HepG2 (cell line): ENCODE data around the gene CCNB3. TPM values are rescaled to one million over a fixed set of nuclear protein-coding genes. Genes with fewer than 3 reads are reported as not detected.

ENCODE experiments used
- ATAC-seq: fragments of 200-7000 bp; cut with Tn5 transposase; 3 replicates; pipeline ENCODE4 v1.9.1; 2020; ENCODE audit warnings: mild to moderate bottlenecking, moderate library complexity
- BruUV-seq: library from RNA; stranded (reverse); fragments of 400-500 nt; replicated peaks from 2 replicates; lab custom pipeline; 2021; lab: Mats Ljungman, UMichigan
- CTCF ChIA-PET: fragments of 300-600 bp; formaldehyde crosslinking; extraction: SDS; loops from one replicate; lab custom pipeline; 2021; ENCODE audit warnings: low total read pairs, inconsistent platforms, low intra/inter-chr PET ratio; lab: Yijun Ruan, JAX
- POLR2A ChIA-PET: fragments of 350-600 bp; sonication (Branson Sonifier 250); formaldehyde crosslinking; loops from one replicate; lab custom pipeline; 2020; ENCODE audit warnings: antibody characterized with exemption, inconsistent platforms; lab: Yijun Ruan, JAX
- DNase-seq: peaks from one replicate; pipeline ENCODE4 v3.0.0-alpha.2; 2015; ENCODE audit warnings: low spot score
- FAIRE-seq: peaks from 3 replicates; lab custom pipeline; 2011; peaks lifted over from hg19 to GRCh38; lab: Jason Lieb, UNC
- H2AFZ ChIP-seq: one replicate; pipeline ENCODE4 v1.6.1; 2011; ENCODE audit warnings: low read length, inconsistent platforms
- H3K27ac ChIP-seq: fragments of 300-600 bp; 3 replicates; pipeline ENCODE4 v1.8.0; 2011; ENCODE audit warnings: mixed run types, mild to moderate bottlenecking, mixed read lengths, low read length, inconsistent platforms; ENCODE audit not compliant: insufficient read depth; ENCODE audit errors: extremely low read length
- H3K27me3 ChIP-seq, 2 experiments: fragments of 200-600 bp in 1 of 2; 2 replicates in 1 of 2; 3 replicates in 1 of 2; pipeline versions ENCODE4 v1.6.0 to v1.8.0; 2011; ENCODE audit warnings: low read length in 2 of 2, mild to moderate bottlenecking in 2 of 2, moderate library complexity in 2 of 2, inconsistent platforms in 1 of 2; ENCODE audit not compliant: insufficient read depth in 2 of 2, control insufficient read depth in 1 of 2
- H3K36me3 ChIP-seq, 2 experiments: fragments of 200-600 bp in 1 of 2; replicated peaks in 1 of 2; 2 replicates in 1 of 2; 3 replicates in 1 of 2; pipeline versions ENCODE4 v1.5.1 to v1.8.0; 2011; ENCODE audit warnings: low read length in 2 of 2, inconsistent platforms in 1 of 2; ENCODE audit not compliant: insufficient read depth in 2 of 2, control insufficient read depth in 1 of 2
- H3K4me1 ChIP-seq: 2 replicates; pipeline ENCODE4 v1.5.1; 2012; ENCODE audit warnings: low read length, inconsistent platforms; ENCODE audit not compliant: insufficient read depth
- H3K4me2 ChIP-seq: 2 replicates; pipeline ENCODE4 v1.6.0; 2011; ENCODE audit warnings: low read depth, low read length, inconsistent platforms
- H3K4me3 ChIP-seq, 3 experiments: fragments of 200-600 bp in 1 of 3; sonication (generic), shearing (Covaris generic) in 1 of 3; replicated peaks in 1 of 3; 2 replicates each; pipeline ENCODE4 v1.5.1; 2011 to 2016; ENCODE audit warnings: low read length in 3 of 3, inconsistent platforms in 2 of 3, low read depth in 2 of 3, mild to moderate bottlenecking in 2 of 3, control low read depth in 1 of 3, mixed read lengths in 1 of 3; ENCODE audit not compliant: insufficient read depth in 1 of 3
- H3K79me2 ChIP-seq: one replicate; pipeline ENCODE4 v1.6.1; 2011; ENCODE audit warnings: low read length, inconsistent platforms; ENCODE audit not compliant: insufficient read depth
- H3K9ac ChIP-seq: 2 replicates; pipeline ENCODE4 v1.6.0; 2011; ENCODE audit warnings: mild to moderate bottlenecking, low read depth, low read length, inconsistent platforms; ENCODE audit not compliant: insufficient read depth
- H3K9me3 ChIP-seq: 2 replicates; pipeline ENCODE4 v1.5.1; 2012; ENCODE audit warnings: mild to moderate bottlenecking, low read length
- H4K20me1 ChIP-seq: 2 replicates; pipeline ENCODE4 v1.6.0; 2011; ENCODE audit warnings: inconsistent platforms, mild to moderate bottlenecking, low read length, moderate library complexity; ENCODE audit not compliant: insufficient read depth
- CBX5 ChIP-seq: sonication (generic); formaldehyde crosslinking; IDR thresholded peaks from 2 replicates; pipeline ENCODE4 v1.4.0; 2020; ENCODE audit warnings: missing genetic modification reagents, borderline replicate concordance
- CHCHD3 ChIP-seq: sonication (generic); formaldehyde crosslinking; IDR thresholded peaks from 2 replicates; pipeline ENCODE4 v1.8.0; 2022; ENCODE audit warnings: mild to moderate bottlenecking, missing genetic modification reagents, moderate library complexity
- EHMT2 ChIP-seq: fragments of 200-600 bp; sonication (generic); IDR thresholded peaks from 2 replicates; pipeline ENCODE4 v1.7.0; 2017; ENCODE audit warnings: antibody characterized with exemption, low read depth, low read length, borderline replicate concordance
- MBD4 ChIP-seq: IDR thresholded peaks from 2 replicates; pipeline ENCODE4 v1.6.1; 2012; ENCODE audit warnings: low read length, inconsistent platforms, borderline replicate concordance
- MTF1 ChIP-seq: sonication (generic); formaldehyde crosslinking; IDR thresholded peaks from 2 replicates; pipeline ENCODE4 v1.5.0; 2020; ENCODE audit warnings: missing genetic modification reagents
- REPIN1 ChIP-seq: sonication (generic); formaldehyde crosslinking; IDR thresholded peaks from 2 replicates; pipeline ENCODE4 v1.8.0; 2022; ENCODE audit warnings: missing genetic modification reagents, low read depth, mild to moderate bottlenecking, borderline replicate concordance
- RNF219 ChIP-seq: sonication (generic); formaldehyde crosslinking; IDR thresholded peaks from 2 replicates; pipeline ENCODE4 v1.5.0; 2020; ENCODE audit warnings: mild to moderate bottlenecking, missing genetic modification reagents
- TEF ChIP-seq: sonication (generic); formaldehyde crosslinking; IDR thresholded peaks from 2 replicates; pipeline ENCODE4 v1.5.0; 2020; ENCODE audit warnings: missing genetic modification reagents
- ZNF124 ChIP-seq: sonication (generic); formaldehyde crosslinking; IDR thresholded peaks from 2 replicates; pipeline ENCODE4 v1.4.0; 2020; ENCODE audit warnings: missing genetic modification reagents
- ZNF24 ChIP-seq: fragments of 450-650 bp; IDR thresholded peaks from 2 replicates; pipeline ENCODE4 v1.6.1; 2017; ENCODE audit warnings: antibody characterized with exemption, mild to moderate bottlenecking
- ZNF296 ChIP-seq: sonication (generic); formaldehyde crosslinking; conservative IDR thresholded peaks from 2 replicates; pipeline ENCODE4 v1.5.0; 2020; ENCODE audit warnings: mild to moderate bottlenecking, missing genetic modification reagents
- ZNF343 ChIP-seq: sonication (generic); formaldehyde crosslinking; IDR thresholded peaks from 2 replicates; pipeline ENCODE4 v1.4.0; 2020; ENCODE audit warnings: mild to moderate bottlenecking, missing genetic modification reagents
- ZNF652 ChIP-seq: IDR thresholded peaks from 2 replicates; pipeline ENCODE4 v1.6.1; 2016; ENCODE audit warnings: low read depth, borderline replicate concordance
- ZNF713 ChIP-seq: sonication (generic); formaldehyde crosslinking; IDR thresholded peaks from 2 replicates; pipeline ENCODE4 v1.4.0; 2020; ENCODE audit warnings: mild to moderate bottlenecking, missing genetic modification reagents
- WGBS: methylation state at CpG from one replicate; pipeline ENCODE4 v1.1.6; 2017; ENCODE audit warnings: low lambda C conversion rate; 5-methylcytosine and 5-hydroxymethylcytosine counted together
- in situ Hi-C: cut with HindIII; loops from 2 replicates; pipeline ENCODE4 v1.10.0; 2017; ENCODE audit warnings: low pct_unique_long_range_greater_than_20kb; ENCODE audit not compliant: extremely low pct_ligation_motif_present
- intact Hi-C: fragments of 100-400 bp; cut with micrococcal nuclease; formaldehyde crosslinking; loops from one replicate; pipeline ENCODE4 v1.10.0; 2022; ENCODE audit not compliant: unreplicated experiment
- polyA plus RNA-seq, 8 experiments: library from polyadenylated mRNA; depleted of rRNA in 3 of 8; stranded (reverse) in 7 of 8; unstranded in 1 of 8; fragments of >200 nt; fragmentation: Illumina TruSeq in 4 of 8; extraction: Trizol in 4 of 8; gene quantifications; 2 replicates each; pipeline versions ENCODE4 v1.2.1 to v1.2.3, GENCODE V29; 2011 to 2016; ENCODE audit warnings: low read depth in 4 of 8, missing spikeins in 1 of 8, mixed read lengths in 1 of 8; ENCODE audit not compliant: insufficient read depth in 1 of 8
- total RNA-seq, 5 experiments: library from RNA; depleted of rRNA; stranded (reverse); fragments of >200 nt; fragmentation: Illumina TruSeq; extraction: Trizol; gene quantifications; 2 replicates each; pipeline ENCODE4 v1.2.3, GENCODE V29; 2016; ENCODE audit warnings: low read depth in 1 of 5

CCNB3 gene
- total and polyA plus RNA-seq, 2 of the 13 experiments (the other 11 are each of a cell fraction or from before 2014, with no cell fraction given) = 0.04 to 0.07 TPM

- no peak for DNase-seq
- H3K4me2 ChIP-seq = no peak overlapping the region
- H3K27ac ChIP-seq = no peak overlapping the region
- H3K36me3 ChIP-seq = no peaks in the 10 kb centered on the region
- no peak overlapping the region for H2AFZ ChIP-seq
- H4K20me1 ChIP-seq = no peaks in the 10 kb centered on the region
- H3K4me3 ChIP-seq = no peak overlapping the region
- no peak for ATAC-seq
- in situ Hi-C loops (no loop called here), intact Hi-C loops (no loop called here)
- FAIRE-seq = no peak
- BruUV-seq = no TSS peak
- WGBS = 26% methylated on average over 3 of the region's 3 CpGs
- H3K9me3 ChIP-seq = no peaks in the 10 kb centered on the region
- H3K9ac ChIP-seq = no peak overlapping the region
- POLR2A ChIA-PET = no interaction called here
- peaks cover 8% of the 10 kb centered on the region; the same call in 1 of the 2 replicates for H3K4me1 ChIP-seq
- TF ChIP-seq ZNF652 (CRISPR knock-in tag) = no peak
- TF ChIP-seq MTF1 = no peak
- TF ChIP-seq MBD4 = no peak
- no peak for TF ChIP-seq ZNF713 (CRISPR knock-in tag)
- no peak for TF ChIP-seq REPIN1 (CRISPR knock-in tag)
- TF ChIP-seq TEF = no peak
- TF ChIP-seq RNF219 (CRISPR knock-in tag) = no peak
- TF ChIP-seq ZNF24 = no peak
- no peak for TF ChIP-seq EHMT2
- no peak for TF ChIP-seq ZNF124 (CRISPR knock-in tag)
- TF ChIP-seq CBX5 (CRISPR knock-in tag) = no peak
- TF ChIP-seq CHCHD3 (CRISPR knock-in tag) = no peak
- no peak for TF ChIP-seq ZNF343
- TF ChIP-seq ZNF296 (CRISPR knock-in tag) = no peak
- CTCF ChIA-PET = no interaction called here
- no peaks in the 10 kb centered on the region for H3K79me2 ChIP-seq
- H3K27me3 ChIP-seq = no peaks in the 10 kb centered on the region
Measured at GRCh38 chrX:50169717-50170116, 34.8 kb upstream of the CCNB3 start.
